NCI-H345 treated with DMSO at 0.1 percent for 48 hours (cell line): ENCODE measurements around the gene SLC2A10.

Experiments
- DNase-seq: peaks from one replicate; lab custom pipeline; 2025; ENCODE audit not compliant: unreplicated experiment; lab: John Stamatoyannopoulos, UW

SLC2A10 gene

GRCh38 chr20:46701986-46702385, 7.5 kb upstream of the SLC2A10 start:
- DNase-seq: no peak

- no peak for DNase-seq
These were observed 6.8 kb upstream of the SLC2A10 start for GRCh38 chr20:46702447-46703203.

GRCh38 chr20:46703435-46703834, 6.0 kb upstream of the SLC2A10 start:
- no peak for DNase-seq

- DNase-seq: no peak
These were observed 4.6 kb upstream of the SLC2A10 start for GRCh38 chr20:46704714-46705377.

- no peak for DNase-seq
These were observed 4.1 kb upstream of the SLC2A10 start for GRCh38 chr20:46705378-46705729.

- no peak for DNase-seq
These were observed 3.2 kb upstream of the SLC2A10 start for GRCh38 chr20:46706242-46706641.

- DNase-seq: no peak
These were observed 1.1 kb upstream of the SLC2A10 start for GRCh38 chr20:46708172-46708860.

GRCh38 chr20:46709055-46709458, 392 bp upstream of the SLC2A10 start:
- no peak for DNase-seq

GRCh38 chr20:46710153-46710913, 884 bp downstream of the SLC2A10 start:
- DNase-seq: no peak

- DNase-seq: no peak
These were observed 2.7 kb downstream of the SLC2A10 start for GRCh38 chr20:46712056-46712636.

- no peak for DNase-seq
These were observed 4.7 kb downstream of the SLC2A10 start for GRCh38 chr20:46713957-46714834.

GRCh38 chr20:46715292-46715756, 5.9 kb downstream of the SLC2A10 start:
- no peak for DNase-seq

GRCh38 chr20:46717818-46718541, 8.5 kb downstream of the SLC2A10 start:
- no peak for DNase-seq

GRCh38 chr20:46720019-46720418, 10.6 kb downstream of the SLC2A10 start:
- DNase-seq: no peak

- DNase-seq: no peak
These were observed 11.5 kb downstream of the SLC2A10 start for GRCh38 chr20:46720776-46721425.

- DNase-seq: no peak
These were observed 12.0 kb downstream of the SLC2A10 start for GRCh38 chr20:46721476-46721875.

- DNase-seq: no peak
These were observed 13.0 kb downstream of the SLC2A10 start for GRCh38 chr20:46722450-46722849.

- DNase-seq: no peak
These were observed 13.6 kb downstream of the SLC2A10 start for GRCh38 chr20:46723039-46723438.
